CD8-positive, alpha-beta memory T cell (primary cell): ENCODE data around the gene DRC7. TPM values are rescaled to one million over a fixed set of nuclear protein-coding genes. Genes with fewer than 3 reads are reported as not detected.

Experiments used
- CTCF ChIA-PET: fragments of 350-600 bp; sonication (Branson Sonifier 250); formaldehyde crosslinking; loops from one replicate; lab custom pipeline; 2021; ENCODE audit warnings: antibody characterized with exemption; lab: Charles Lee
- POLR2A ChIA-PET: fragments of 350-600 bp; sonication (Branson Sonifier 250); formaldehyde crosslinking; loops from one replicate; lab custom pipeline; 2021; ENCODE audit warnings: antibody characterized with exemption; lab: Charles Lee
- DNase-seq, 5 donors: peaks; one replicate each; pipeline versions ENCODE4 v3.0.0 to v3.0.0-alpha.2; 2020 to 2022; ENCODE audit warnings: mixed read lengths in 1 of 5
- H3K27ac ChIP-seq: one replicate; pipeline ENCODE4 v1.7.0; 2013; ENCODE audit warnings: low read depth, mild to moderate bottlenecking, low read length, moderate library complexity
- H3K27me3 ChIP-seq: 2 replicates; pipeline ENCODE4 v1.7.0; 2013; ENCODE audit warnings: low read length, mild to moderate bottlenecking; ENCODE audit not compliant: insufficient read depth, poor library complexity, severe bottlenecking
- H3K36me3 ChIP-seq: 2 replicates; pipeline ENCODE4 v1.7.0; 2013; ENCODE audit warnings: mild to moderate bottlenecking, low read length, moderate library complexity; ENCODE audit not compliant: insufficient read depth
- H3K4me1 ChIP-seq: 2 replicates; pipeline ENCODE4 v1.7.0; 2013; ENCODE audit warnings: mild to moderate bottlenecking, low read length, moderate library complexity; ENCODE audit not compliant: insufficient read depth
- H3K4me3 ChIP-seq: 2 replicates; pipeline ENCODE4 v1.7.0; 2013; ENCODE audit warnings: mild to moderate bottlenecking, low read length
- H3K9me3 ChIP-seq: 2 replicates; pipeline ENCODE4 v1.7.0; 2013; ENCODE audit warnings: mild to moderate bottlenecking, low read length
- H3K27ac Mint-ChIP-seq, 8 donors: one replicate each; pipeline ENCODE4 v1.8.0; 2020 to 2021; ENCODE audit warnings: mixed read lengths in 8 of 8, mild to moderate bottlenecking in 6 of 8, inconsistent platforms in 3 of 8, moderate library complexity in 3 of 8
- H3K27me3 Mint-ChIP-seq, 2 donors: one replicate each; pipeline ENCODE4 v1.8.0; 2020 to 2021; ENCODE audit warnings: mixed read lengths in 2 of 2, mild to moderate bottlenecking in 1 of 2, moderate library complexity in 1 of 2
- H3K36me3 Mint-ChIP-seq, 3 donors: one replicate each; pipeline ENCODE4 v1.8.0; 2020 to 2021; ENCODE audit warnings: mixed read lengths in 3 of 3, inconsistent platforms in 1 of 3, mild to moderate bottlenecking in 1 of 3
- H3K4me1 Mint-ChIP-seq, 3 donors: one replicate each; pipeline ENCODE4 v1.8.0; 2020 to 2021; ENCODE audit warnings: mixed read lengths in 3 of 3, inconsistent platforms in 1 of 3, mild to moderate bottlenecking in 1 of 3
- H3K4me3 Mint-ChIP-seq, 7 donors: one replicate each; pipeline ENCODE4 v1.8.0; 2020 to 2021; ENCODE audit warnings: mixed read lengths in 7 of 7, mild to moderate bottlenecking in 6 of 7, moderate library complexity in 4 of 7, inconsistent platforms in 2 of 7
- H3K9me3 Mint-ChIP-seq, 5 donors: one replicate each; pipeline ENCODE4 v1.8.0; 2020 to 2022; ENCODE audit warnings: mixed read lengths in 5 of 5, mild to moderate bottlenecking in 3 of 5, moderate library complexity in 2 of 5, inconsistent platforms in 1 of 5
- polyA plus RNA-seq: library from polyadenylated mRNA; unstranded; fragments of 300-500 nt; fragmentation: Illumina TruSeq; gene quantifications from one replicate; pipeline ENCODE4 v1.2.3, GENCODE V29; 2021
- total RNA-seq, 2 experiments: library from RNA; stranded (reverse); gene quantifications; one replicate each; pipeline ENCODE4 v1.2.3, GENCODE V29; 2021

DRC7 gene
- total and polyA plus RNA-seq, 3 experiments from 2014 or later, result not detected

- H3K9me3 Mint-ChIP-seq, result no peaks in the 10 kb centered on the region
- CTCF ChIA-PET, result no interaction called here
- Histone ChIP-seq H3K27me3 (no peaks in the 10 kb centered on the region), H3K9me3 (no peaks in the 10 kb centered on the region), H3K27ac (no peak overlapping the region), H3K36me3 (no peaks in the 10 kb centered on the region), H3K4me3 (no peak overlapping the region), H3K4me1 (no peaks in the 10 kb centered on the region)
- no peaks in the 10 kb centered on the region for H3K4me1 Mint-ChIP-seq
- H3K27ac Mint-ChIP-seq, result no peak overlapping the region
- no peaks in the 10 kb centered on the region for H3K27me3 Mint-ChIP-seq
- POLR2A ChIA-PET, result no interaction called here
- peak in 3 of 5 donors; percentile 14 to 19 (median 16) for DNase-seq
- no peak overlapping the region for H3K4me3 Mint-ChIP-seq
- H3K36me3 Mint-ChIP-seq, result no peaks in the 10 kb centered on the region
These were observed 69.9 kb downstream of the DRC7 start for GRCh38 chr16:57764341-57765159.

GRCh38 chr16:57765160-57765728, 70.6 kb downstream of the DRC7 start:
- Mint-ChIP-seq H3K36me3 (no peaks in the 10 kb centered on the region), H3K4me1 (no peaks in the 10 kb centered on the region), H3K27ac (no peak overlapping the region), H3K27me3 (no peaks in the 10 kb centered on the region), H3K9me3 (no peaks in the 10 kb centered on the region), H3K4me3 (no peak overlapping the region)
- CTCF ChIA-PET, result interaction anchor here (3.9 kb wide), 1 partner anchor 8 kb away, joined by 17 read pairs; no protein-coding TSS in a partner anchor
- no peak for DNase-seq
- POLR2A ChIA-PET, result no interaction called here
- no peaks in the 10 kb centered on the region for H3K4me1 ChIP-seq
- H3K27me3 ChIP-seq, result no peaks in the 10 kb centered on the region
- H3K9me3 ChIP-seq, result no peaks in the 10 kb centered on the region
- H3K4me3 ChIP-seq, result no peak overlapping the region
- no peaks in the 10 kb centered on the region for H3K36me3 ChIP-seq
- H3K27ac ChIP-seq, result no peak overlapping the region

- CTCF ChIA-PET, result interaction anchor here (3.9 kb wide), 1 partner anchor 10 kb away, joined by 17 read pairs; no protein-coding TSS in a partner anchor
These were observed 72.2 kb downstream of the DRC7 start for GRCh38 chr16:57766714-57767348.

GRCh38 chr16:57769541-57770145, 75.0 kb downstream of the DRC7 start:
- no peaks in the 10 kb centered on the region for H3K36me3 ChIP-seq
- Mint-ChIP-seq H3K27ac (no peak overlapping the region), H3K4me3 (no peak overlapping the region), H3K36me3 (no peaks in the 10 kb centered on the region), H3K27me3 (no peaks in the 10 kb centered on the region), H3K4me1 (no peaks in the 10 kb centered on the region), H3K9me3 (no peaks in the 10 kb centered on the region)
- DNase-seq, result no peak
- no peaks in the 10 kb centered on the region for H3K27me3 ChIP-seq
- H3K4me1 ChIP-seq, result no peaks in the 10 kb centered on the region
- ChIA-PET CTCF (interaction anchor here (0.7 kb wide), 1 partner anchor 24 kb away, joined by 3 read pairs; no protein-coding TSS in a partner anchor), POLR2A (no interaction called here)
- H3K27ac ChIP-seq, result no peak overlapping the region
- no peaks in the 10 kb centered on the region for H3K9me3 ChIP-seq
- no peak overlapping the region for H3K4me3 ChIP-seq

More at GRCh38 chr16:57766714-57767348, 72.2 kb downstream of the DRC7 start:
- H3K27me3 Mint-ChIP-seq, result no peaks in the 10 kb centered on the region
- H3K9me3 ChIP-seq, result no peaks in the 10 kb centered on the region
- H3K4me3 Mint-ChIP-seq, result no peak overlapping the region
- no peak for DNase-seq
- no peaks in the 10 kb centered on the region for H3K9me3 Mint-ChIP-seq
- H3K36me3 Mint-ChIP-seq, result no peaks in the 10 kb centered on the region
- H3K4me1 Mint-ChIP-seq, result no peaks in the 10 kb centered on the region
- H3K36me3 ChIP-seq, result no peaks in the 10 kb centered on the region
- no peak overlapping the region for H3K4me3 ChIP-seq
- POLR2A ChIA-PET, result no interaction called here
- H3K4me1 ChIP-seq, result no peaks in the 10 kb centered on the region
- H3K27ac Mint-ChIP-seq, result peak overlapping the region in 2 of 8 donors; percentile 21 to 42
- no peak overlapping the region for H3K27ac ChIP-seq
- H3K27me3 ChIP-seq, result no peaks in the 10 kb centered on the region

- no peaks in the 10 kb centered on the region for H3K36me3 Mint-ChIP-seq
- H3K9me3 Mint-ChIP-seq, result no peaks in the 10 kb centered on the region
- no peak overlapping the region for H3K27ac Mint-ChIP-seq
- Histone ChIP-seq H3K4me3 (no peak overlapping the region), H3K36me3 (no peaks in the 10 kb centered on the region), H3K27me3 (no peaks in the 10 kb centered on the region), H3K9me3 (no peaks in the 10 kb centered on the region), H3K27ac (no peak overlapping the region), H3K4me1 (no peaks in the 10 kb centered on the region)
- no peak for DNase-seq
- CTCF ChIA-PET, result interaction anchor here (1.4 to 1.7 kb wide), 2 partner anchors 92 to 132 kb away, joined by 3 to 4 read pairs; no protein-coding TSS in a partner anchor
- POLR2A ChIA-PET, result no interaction called here
- no peaks in the 10 kb centered on the region for H3K27me3 Mint-ChIP-seq
- no peak overlapping the region for H3K4me3 Mint-ChIP-seq
- no peaks in the 10 kb centered on the region for H3K4me1 Mint-ChIP-seq
These were observed 75.8 kb downstream of the DRC7 start for GRCh38 chr16:57770361-57770760.

- Histone ChIP-seq H3K36me3 (no peaks in the 10 kb centered on the region), H3K27me3 (no peaks in the 10 kb centered on the region), H3K4me3 (no peak overlapping the region), H3K4me1 (no peaks in the 10 kb centered on the region), H3K27ac (no peak overlapping the region), H3K9me3 (no peaks in the 10 kb centered on the region)
- H3K4me1 Mint-ChIP-seq, result no peaks in the 10 kb centered on the region
- H3K27me3 Mint-ChIP-seq, result no peaks in the 10 kb centered on the region
- H3K4me3 Mint-ChIP-seq, result no peak overlapping the region
- no peak overlapping the region for H3K27ac Mint-ChIP-seq
- no peaks in the 10 kb centered on the region for H3K36me3 Mint-ChIP-seq
- no peaks in the 10 kb centered on the region for H3K9me3 Mint-ChIP-seq
- POLR2A ChIA-PET, result no interaction called here
- CTCF ChIA-PET, result interaction anchor here (1.4 to 1.7 kb wide), 2 partner anchors 91 to 131 kb away, joined by 3 to 4 read pairs; no protein-coding TSS in a partner anchor
- no peak for DNase-seq
These were observed 76.7 kb downstream of the DRC7 start for GRCh38 chr16:57771141-57771785.

- CTCF ChIA-PET, result no interaction called here
- Histone ChIP-seq H3K27ac (no peak overlapping the region), H3K27me3 (no peaks in the 10 kb centered on the region), H3K9me3 (no peaks in the 10 kb centered on the region), H3K4me1 (no peaks in the 10 kb centered on the region), H3K36me3 (no peaks in the 10 kb centered on the region), H3K4me3 (no peak overlapping the region)
- Mint-ChIP-seq H3K9me3 (no peaks in the 10 kb centered on the region), H3K4me1 (no peaks in the 10 kb centered on the region), H3K27me3 (no peaks in the 10 kb centered on the region), H3K4me3 (no peak overlapping the region), H3K27ac (no peak overlapping the region), H3K36me3 (no peaks in the 10 kb centered on the region)
- POLR2A ChIA-PET, result no interaction called here
- DNase-seq, result no peak
These were observed 78.4 kb downstream of the DRC7 start for GRCh38 chr16:57773019-57773418.
